Dedifferentiated amniotic fluid mesenchymal stem cell (primary cell): ENCODE measurements around the gene SSTR4.

ENCODE experiments used
- DNase-seq: peaks from one replicate; pipeline ENCODE4 v3.0.0-alpha.2; 2016; ENCODE audit errors: extremely low spot score

SSTR4 gene

DNA sequence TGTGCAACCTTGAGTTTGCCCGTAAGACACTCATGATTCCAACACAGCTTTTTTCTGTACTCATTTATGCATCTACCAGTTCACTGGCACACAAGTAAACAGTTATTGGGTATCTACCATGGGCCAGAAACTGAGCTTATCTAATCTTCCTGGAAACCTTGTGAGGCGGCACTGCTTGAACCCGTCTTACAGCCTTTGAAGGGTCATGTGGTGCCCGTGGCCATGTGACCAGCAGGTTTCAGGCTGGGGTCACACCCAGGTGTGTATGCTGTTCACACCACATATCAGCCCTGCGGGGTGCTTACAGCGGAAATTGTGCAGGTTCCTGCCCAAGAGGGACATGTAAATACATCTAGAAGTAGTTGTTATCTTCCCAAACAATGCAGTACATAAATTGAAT is 8.3 kb downstream of the SSTR4 start:
- DNase-seq = no peak

DNA sequence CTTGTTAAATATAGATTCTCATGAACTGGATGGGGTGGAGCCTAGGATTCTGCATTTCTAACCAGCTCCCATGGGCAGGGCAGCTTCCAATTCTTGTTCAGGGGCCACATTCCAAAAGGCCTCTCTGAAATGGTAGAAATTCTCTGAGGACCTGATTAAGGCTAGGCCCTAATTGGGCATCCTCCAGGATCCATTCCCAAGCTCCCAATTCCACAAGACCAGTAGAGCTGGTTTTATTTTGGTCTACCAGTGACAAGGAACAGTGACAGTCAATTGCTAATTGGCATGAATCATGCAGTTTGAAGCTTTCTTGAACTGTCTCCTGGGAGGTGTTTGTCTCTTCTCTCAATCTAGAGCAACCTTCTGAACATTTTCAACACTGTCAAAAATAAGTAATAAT is 11.3 kb downstream of the SSTR4 start:
- no peak for DNase-seq

DNA sequence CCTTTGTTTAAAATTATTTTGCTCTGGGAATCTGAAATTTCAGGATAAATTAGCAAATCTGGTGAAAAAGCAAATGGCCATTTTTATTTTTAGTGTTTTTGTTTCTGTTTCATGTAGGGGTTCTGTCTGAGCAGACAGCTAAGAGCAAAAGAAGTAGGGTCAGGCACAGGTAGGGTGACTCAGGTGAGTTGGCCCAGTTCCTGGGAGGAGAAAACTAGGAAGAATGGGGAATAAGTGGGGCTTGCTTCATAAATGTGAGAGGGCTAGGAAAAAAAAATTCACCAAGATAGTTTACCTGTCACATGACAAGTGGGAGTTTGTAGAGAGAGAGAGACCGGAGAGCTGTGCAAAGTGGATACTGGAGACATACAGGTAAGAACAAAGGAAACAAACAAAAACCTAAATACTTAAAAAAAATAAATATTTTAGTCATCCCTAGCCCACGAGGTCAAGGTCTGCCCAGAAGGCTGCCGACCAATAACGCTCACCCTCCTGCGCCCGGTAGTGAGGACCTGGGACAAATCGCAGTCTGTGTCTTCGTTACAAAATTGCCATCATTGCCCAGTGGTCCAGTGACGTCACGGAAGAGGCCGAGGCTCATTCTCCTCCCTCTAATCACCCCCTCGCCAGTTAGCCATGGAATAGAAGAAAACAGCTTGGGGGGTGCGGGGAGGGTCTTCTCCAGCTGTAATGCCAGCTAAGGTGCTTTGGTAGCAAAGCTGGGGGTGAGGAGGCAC is 12.1 kb downstream of the SSTR4 start:
- no peak for DNase-seq

DNA sequence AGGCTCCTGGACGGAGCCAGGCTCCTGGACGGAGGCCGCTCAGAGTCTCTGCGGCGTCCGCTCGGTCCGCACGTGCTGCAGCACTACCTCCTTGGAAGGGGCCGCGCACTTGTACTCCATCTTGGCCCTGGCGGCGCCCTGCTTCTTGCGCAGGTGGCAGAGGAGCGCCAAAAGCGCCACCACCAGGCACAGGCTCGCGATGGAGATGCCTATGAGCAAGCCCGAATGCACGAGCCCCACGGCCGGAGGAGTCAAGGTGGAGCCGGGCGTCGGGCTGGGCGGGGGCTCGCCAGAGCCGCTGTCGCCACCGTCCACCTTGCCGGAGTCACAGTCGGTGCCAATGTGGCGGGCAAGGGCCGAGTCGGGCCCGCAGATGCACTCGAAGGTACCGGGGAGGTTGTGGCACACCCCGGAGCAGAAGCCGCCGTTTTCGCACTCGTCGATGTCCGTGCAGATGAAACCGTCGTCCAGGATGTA is 12.7 kb downstream of the SSTR4 start:
- no peak for DNase-seq

DNA sequence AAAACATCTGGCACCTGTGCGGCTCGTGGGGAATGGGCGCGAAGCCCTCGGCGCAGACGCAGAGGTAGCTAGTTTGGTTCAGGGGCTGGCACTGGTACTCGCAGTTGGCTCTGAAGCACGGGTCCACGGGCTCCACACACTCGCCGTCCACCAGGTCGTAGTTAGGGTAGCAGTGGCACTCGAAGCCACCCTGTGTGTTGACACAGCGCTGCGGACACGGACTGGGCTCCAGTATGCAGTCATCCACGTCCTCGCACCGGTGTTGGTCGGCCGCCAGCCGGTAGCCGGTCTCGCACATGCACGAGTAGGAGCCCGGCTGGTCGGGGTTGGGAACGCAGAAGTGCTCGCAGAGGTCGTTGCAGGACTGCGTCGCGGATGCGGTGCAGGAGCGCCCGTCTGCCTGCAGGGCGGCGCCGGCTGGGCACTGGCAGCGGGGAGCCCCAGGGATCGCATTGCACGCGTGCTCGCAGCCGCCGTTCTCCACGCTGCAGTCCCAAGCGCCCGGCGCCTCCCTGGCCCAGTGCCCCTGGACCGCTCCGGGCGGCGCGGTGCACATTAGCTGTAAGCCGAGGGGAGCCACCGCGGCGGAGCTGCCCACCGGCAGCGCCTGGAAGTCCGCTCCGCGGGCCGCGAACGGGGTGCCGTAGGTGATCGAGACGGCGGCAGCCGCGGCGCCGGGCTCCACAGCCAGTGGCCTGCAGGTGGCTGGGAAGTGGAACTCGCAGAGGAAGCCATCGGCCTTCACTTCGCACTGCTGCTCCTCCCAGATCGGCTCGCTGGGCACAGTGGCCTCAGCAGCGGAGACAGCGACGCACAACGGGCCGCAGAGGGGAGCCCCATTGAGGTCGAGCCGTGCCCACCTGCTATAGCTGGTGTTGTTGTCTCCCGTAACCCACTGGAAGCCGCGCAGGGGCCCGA is 13.4 kb downstream of the SSTR4 start:
- no peak for DNase-seq

DNA sequence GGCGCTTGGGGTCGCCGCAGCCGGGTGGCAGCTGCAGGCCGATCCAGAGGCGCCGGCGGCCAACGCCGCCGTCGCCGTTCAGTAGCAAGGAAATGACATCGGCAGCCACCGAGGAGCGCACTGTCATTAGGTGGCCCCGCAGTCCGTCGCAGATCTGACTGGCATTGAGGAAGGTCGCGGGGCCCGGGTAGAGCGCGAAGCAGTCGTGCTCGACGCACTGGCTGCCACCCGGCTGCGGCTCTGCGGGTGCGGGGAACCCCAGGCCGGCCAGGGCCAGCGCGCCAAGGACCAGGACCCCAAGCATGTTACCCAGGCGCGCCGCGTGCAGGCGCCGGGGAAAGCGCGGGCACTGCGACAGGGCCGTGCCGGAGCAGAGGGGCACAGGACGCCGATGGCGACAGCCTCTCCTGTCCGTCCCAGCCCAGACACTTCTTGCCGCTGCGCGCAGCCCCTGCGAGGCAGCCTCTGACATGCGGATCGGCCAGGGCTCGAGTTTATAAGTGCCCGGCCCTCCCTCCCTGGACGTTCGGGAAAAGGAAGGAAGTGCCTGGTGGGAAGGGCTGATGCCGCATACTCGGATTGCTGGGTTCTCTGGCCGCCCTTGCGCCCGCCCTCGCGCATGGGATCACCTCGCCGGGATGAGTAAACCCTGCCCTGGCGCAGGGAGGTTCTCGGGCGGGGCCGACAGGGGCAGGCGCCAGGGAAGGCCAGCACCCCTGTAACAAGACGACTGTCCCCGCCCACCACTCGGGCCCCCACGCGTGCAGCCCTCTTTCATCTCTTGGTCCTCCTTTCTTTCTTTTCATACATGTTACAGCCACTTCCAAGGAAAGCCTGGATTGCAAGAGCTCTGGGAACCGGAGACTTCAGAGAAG is 14.3 kb downstream of the SSTR4 start, which contains the start of gene THBD:
Gene THBD, minus strand, starts transcription at position 472 of the 875 bp plus-strand sequence. Its CDS starts 168 bp downstream, at position 304.
- DNase-seq = peak; percentile 19

DNA sequence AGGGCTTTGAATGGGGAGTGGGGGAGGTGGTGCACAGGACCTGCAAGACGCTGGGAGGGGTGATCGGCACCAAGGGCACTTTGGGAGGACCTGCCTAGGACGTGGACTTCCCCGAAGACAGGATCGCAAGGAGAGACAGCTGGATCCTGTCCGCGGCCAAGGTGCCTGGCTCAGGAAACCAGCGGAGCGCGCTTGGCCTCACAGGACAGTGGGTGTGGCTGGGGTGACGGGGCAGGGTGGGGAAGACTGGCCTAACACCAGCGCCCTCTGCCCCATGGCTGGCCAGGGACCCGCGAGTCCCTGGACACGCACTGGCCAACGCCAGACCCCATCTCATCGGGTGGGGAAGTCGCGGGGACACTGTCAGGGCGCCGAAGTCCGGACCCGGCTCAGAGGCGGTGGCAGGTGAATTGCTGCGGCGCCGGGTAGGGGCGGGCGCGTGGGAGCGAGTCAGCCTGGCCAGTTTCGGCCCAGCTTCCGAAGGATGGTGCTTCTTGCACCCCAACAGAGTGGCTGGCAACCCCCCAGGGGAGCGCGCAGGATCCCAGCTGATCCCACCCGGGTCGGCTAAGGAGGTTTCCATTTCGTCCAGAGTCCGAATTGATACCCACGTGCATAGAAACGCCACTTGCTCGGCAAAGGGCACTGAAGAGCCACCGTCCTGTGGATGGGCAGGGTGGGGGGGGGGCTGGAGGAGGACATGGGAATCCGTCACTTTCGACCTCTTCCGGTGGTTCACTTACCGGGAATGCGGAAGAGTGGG is 15.1 kb downstream of the SSTR4 start:
- no peak for DNase-seq

DNA sequence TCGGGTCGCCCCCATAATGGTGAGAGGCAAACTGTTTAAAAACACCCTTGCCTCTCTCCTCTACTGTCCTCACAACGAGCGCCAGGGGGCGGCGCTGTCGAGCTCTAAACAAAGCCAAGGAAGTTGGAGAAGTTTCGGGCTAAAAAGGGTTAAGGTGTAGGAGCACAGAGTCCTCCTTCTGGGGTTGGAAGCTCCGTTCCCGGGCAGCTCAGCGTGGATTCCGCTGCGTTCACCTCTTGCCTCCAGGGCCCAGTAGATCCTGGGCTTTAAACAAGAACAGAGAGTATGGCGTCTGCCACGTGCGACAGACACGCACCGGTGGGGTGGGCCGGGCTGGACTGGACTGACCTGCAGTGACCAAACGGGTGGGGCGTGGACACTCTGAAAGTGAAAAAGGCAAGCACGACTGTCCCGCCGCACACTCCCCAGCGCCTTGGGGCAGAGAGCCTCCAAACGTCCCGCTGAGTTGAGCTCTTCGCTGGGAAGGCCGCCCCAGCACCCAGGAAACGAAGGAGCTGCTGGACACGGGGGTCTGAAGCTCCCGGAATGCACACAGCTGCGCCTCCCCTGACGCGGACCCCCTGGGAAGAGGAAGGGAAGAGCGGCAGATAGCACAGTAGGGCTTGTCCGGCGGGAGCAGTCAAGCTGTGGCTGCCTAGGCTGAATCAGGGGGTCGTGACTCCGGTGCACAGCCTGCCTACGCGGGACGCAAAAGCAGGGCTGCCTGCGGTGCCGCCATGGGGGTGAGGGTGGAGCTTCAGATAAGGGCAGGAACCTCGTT is 15.9 kb downstream of the SSTR4 start:
- DNase-seq = peak; percentile 57

DNA sequence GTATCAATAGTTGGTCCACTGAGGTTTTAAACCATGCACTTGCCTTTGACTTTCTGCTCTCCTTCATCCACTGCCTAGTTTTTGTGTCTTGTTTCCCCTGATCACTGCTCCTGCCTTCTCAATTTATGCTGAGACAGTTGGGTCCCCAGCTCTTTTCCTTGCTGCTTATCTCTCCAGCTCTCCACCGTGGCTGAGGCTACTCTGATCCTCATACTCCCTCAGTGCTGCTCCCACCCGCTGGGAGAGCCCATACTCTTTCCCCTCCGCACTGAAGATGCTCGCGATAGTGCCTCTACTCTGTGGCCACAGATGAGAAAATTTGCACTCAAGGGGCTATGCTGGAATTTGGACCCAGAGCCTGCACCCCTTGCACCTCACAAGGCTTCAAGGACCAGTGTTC is 17.8 kb downstream of the SSTR4 start:
- DNase-seq = no peak

DNA sequence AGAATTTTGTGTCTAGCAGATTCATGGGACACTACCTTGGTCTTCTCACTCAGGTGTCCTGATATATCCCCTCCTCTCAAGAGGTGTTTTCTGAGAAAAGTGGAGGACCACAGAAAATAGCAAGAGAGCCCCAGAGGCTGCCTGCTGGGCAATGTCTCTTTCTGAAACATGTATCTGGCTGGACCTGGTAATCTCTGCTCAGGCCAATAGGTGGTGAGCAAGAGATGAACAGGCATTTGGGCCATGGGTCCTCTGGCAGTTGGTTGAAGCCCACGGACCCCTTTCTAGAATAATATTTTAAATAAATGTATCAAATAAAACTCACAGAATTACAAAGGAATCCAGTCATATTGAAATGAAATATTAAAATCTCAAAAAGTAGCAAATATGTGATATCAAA is 23.1 kb downstream of the SSTR4 start:
- no peak for DNase-seq

DNA sequence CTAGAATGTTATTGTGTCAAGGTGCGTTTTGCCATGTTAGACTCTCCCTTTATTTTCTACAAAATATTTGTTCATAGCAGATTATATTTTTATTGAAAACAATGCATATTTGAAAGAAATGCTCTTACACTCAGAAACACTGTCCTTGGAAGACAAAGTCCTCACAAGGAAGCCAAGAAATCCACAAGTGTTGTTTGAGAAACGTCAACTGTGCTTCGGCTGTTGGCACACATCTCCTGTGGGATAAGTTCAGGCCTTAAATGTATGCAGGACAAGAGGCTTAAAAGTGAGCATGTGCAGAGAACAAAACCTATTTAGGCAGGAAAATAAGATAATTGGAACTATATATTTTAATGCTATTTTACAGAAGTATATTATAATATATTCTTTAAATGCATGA is 23.9 kb downstream of the SSTR4 start:
- DNase-seq = no peak

DNA sequence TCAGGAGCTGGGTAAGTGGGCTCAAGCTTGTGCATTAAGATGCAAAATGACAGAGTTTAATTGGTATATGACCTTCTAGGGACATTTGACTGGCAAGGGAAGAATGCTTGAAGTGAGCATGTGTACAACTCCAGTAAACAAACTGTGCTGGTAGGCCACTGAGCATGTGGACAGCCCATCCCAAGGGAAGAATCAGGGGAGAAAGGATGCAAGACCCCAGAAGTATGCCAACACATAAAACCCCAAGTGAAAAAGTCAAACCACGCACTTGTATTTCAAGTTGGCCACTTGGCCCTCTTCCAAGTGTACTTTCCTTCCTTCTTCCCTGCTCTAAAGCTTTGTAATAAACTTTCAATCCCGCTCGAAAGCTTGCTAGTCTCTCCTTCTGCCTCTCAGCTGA is 24.7 kb downstream of the SSTR4 start:
- no peak for DNase-seq

DNA sequence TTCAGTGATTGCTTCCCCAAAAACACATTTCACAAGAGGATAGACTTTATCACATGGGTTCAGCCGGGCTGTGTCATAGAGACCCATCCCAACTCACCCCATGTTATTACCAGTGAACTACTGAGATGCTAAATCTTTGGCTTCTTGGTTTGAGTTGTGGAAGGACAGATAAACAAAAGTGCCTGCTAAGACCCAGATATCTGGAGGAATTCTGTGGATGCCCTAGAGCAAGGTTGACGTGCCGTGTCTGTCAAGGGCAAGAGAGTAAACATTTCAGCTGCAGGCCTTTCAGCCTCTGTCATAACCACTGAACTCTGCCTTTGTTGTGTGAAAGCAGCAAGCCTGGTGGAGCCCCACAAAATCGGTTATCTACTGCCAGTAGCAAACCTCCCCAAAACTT is 25.5 kb downstream of the SSTR4 start:
- no peak for DNase-seq

DNA sequence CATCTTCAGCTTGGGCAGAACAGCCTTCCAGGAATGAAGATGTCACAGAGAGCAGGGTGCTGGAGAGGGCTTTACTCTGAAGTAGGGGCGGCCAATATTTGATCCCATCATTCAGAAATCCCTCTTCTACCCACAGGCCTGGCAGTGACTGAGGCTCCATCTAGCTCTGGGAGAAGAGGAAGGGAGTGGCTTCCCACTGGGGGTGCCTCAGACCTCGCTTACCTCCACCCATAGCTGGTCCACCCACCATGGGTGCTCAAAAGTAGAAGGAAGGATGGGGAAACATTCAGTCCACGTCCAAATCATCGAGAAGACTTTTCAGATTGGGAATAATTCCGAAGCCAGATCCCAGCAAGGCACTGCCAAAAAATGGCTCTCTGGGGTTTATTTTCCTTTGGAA is 26.1 kb downstream of the SSTR4 start:
- no peak for DNase-seq

DNA sequence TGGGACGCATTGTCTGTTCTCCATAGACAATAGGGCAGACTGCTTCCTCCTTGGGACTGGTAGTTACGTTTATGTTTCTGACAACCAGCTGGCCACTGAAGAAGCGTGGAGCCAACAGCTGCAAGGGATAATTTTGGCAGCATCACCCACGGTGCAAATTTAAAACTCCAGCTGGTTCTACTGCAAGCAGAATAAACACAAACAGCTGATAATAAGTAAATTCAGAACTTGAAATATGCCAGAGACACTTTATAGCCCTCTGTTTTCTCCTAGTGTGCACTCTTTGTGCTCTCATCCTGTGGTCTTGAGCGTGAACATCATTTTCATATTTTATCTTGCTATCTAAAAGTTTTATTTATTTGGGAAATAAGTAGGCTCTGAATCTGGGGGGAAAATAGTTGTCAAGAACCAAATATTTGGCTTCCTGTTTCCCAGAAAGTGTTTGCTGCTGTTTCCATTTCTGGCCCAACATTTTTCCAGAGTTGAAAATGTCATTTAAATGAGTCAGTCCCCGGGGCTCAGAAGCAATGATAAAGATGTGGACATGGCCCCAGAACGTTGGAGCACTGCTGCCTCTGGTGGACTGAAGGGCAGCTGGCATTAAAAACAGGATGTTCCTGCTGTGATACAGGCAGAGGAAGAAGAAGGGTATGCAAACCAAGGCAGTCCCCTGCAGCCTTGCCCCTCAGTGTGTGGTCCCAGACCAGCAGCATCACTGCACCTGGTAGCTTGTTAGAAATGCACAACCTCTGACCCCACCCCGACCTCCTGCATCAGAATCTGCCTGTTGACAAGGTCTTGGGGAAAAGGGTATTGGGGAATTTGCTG is 26.8 kb downstream of the SSTR4 start:
- peak; percentile 72 for DNase-seq

DNA sequence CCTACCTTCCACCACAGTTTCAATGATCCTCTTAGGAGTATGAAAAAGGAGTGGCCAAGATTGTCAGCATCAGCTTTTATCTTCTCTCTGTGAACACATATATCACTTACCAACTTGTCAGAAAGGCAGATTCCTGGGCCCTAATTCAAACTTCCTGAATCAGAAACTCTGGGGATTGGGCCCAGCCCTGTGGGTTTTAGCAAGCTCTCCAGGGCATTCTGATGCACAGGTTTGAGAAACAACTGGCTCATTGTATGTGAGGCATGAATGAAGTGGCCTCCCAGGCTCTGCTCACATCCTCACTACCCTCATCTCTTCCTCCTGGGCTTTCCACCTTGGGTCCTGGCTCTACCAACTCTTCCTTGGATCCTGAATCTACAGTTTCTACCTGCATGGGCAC is 27.5 kb downstream of the SSTR4 start:
- DNase-seq = no peak

DNA sequence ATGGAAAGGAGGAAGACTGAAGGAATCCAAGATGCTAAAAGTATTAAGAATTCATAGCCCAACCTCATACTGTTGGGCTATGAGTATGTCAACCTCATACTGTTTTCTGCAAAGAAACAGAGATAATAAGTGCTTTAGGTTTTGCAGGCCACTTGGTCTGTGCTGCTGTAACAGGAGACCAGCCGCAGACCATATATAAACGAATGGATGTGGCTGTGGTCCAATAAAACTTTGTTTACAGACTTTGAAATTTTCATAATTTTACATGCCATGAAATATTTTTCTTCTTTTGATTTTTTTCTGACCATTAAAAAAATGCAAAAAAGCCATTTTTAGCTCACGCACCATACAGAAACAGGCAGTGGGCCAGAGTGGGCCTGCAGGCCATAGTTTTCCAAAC is 28.1 kb downstream of the SSTR4 start:
- DNase-seq = no peak

DNA sequence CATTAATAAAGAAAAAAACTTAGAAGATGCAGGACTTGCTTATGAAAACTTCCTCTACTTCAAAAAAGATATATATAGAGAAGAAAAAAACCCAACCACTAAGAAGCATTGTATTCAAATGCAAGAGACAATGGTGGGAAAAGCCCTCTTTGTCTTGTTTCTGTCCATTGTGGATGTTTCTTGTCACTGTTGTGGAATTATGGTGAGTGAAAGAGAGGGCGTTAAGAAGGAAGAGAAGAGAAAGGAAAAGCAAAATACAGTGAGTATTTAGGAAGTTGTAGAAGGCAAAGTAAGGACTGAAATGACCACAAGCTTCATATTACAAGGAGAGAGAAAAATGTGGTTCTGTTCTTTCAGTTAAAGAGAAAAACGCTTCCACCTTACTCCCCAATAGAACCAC is 28.5 kb downstream of the SSTR4 start:
- no peak for DNase-seq
